HG03460 (cell line): ENCODE measurements around the gene SLC22A23.

ENCODE experiments used
- ATAC-seq: cut with Tn5 transposase; IDR thresholded peaks from one replicate; pipeline ENCODE4 v1.9.1; 2021; ENCODE audit not compliant: unreplicated experiment

The SLC22A23 gene

GRCh38 chr6:3423439-3424184 is 33.2 kb downstream of the SLC22A23 start:
- ATAC-seq: no peak

DNA sequence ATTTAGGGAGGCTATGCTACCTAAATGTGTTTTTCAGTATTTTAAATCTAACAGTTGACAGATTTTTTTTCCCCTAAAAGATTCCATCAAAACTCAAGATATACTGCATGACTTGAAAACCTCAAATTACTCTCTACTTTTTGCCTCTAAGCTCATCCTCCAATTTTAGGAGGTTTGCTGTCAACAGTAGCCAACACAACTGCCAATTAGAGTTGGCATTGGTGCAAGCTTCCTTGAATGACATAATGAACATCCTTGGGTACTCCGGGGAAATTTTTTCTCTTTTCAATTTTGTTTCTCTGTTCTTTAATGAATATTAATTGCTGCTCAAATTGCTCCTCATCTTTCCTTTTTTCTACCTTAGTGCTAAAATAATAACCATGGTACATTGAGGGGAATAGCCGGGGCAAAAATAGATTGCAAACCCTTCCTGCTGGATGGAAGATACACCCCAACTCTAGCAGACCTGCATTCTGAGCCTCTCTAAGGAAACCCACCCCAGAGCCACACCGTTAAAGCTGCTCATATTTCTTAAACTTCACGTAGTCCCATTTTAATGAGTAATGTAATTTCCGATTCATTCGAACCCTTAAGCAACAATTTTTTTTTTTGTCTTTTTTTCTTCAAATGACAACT is 34.3 kb downstream of the SLC22A23 start:
- ATAC-seq: no peak

GRCh38 chr6:3421791-3422434 is 34.9 kb downstream of the SLC22A23 start:
- no peak for ATAC-seq

GRCh38 chr6:3421143-3421542 is 35.7 kb downstream of the SLC22A23 start:
- ATAC-seq: no peak

GRCh38 chr6:3419624-3420272 is 37.1 kb downstream of the SLC22A23 start:
- ATAC-seq: no peak

- ATAC-seq: no peak
These were observed 38.3 kb downstream of the SLC22A23 start for GRCh38 chr6:3418496-3419060.

GRCh38 chr6:3417473-3417872 is 39.4 kb downstream of the SLC22A23 start:
- no peak for ATAC-seq

- ATAC-seq: no peak
These were observed 41.4 kb downstream of the SLC22A23 start for GRCh38 chr6:3415490-3415889.

DNA sequence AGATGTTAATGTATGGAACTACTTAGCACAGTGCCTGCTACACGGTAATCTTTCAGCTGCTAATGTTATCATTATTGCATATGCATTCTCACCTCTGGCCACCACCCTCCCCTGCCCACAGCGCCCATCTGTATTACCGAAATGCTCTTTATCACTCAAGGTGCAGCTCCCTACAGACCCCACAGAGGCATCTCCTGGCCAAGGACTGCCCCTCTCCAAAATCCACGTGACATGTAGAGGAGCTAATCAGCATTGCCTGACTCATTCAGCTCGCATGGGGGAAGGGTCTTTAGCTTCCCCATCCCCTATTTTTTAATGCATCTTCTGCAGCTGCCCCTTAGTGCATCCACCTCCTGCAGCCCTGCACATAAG is 41.8 kb downstream of the SLC22A23 start:
- ATAC-seq: no peak

- ATAC-seq: no peak
These were observed 42.3 kb downstream of the SLC22A23 start for GRCh38 chr6:3414327-3415081.

- no peak for ATAC-seq
These were observed 43.3 kb downstream of the SLC22A23 start for GRCh38 chr6:3413592-3413991.

GRCh38 chr6:3412779-3413500 is 43.9 kb downstream of the SLC22A23 start:
- no peak for ATAC-seq

DNA sequence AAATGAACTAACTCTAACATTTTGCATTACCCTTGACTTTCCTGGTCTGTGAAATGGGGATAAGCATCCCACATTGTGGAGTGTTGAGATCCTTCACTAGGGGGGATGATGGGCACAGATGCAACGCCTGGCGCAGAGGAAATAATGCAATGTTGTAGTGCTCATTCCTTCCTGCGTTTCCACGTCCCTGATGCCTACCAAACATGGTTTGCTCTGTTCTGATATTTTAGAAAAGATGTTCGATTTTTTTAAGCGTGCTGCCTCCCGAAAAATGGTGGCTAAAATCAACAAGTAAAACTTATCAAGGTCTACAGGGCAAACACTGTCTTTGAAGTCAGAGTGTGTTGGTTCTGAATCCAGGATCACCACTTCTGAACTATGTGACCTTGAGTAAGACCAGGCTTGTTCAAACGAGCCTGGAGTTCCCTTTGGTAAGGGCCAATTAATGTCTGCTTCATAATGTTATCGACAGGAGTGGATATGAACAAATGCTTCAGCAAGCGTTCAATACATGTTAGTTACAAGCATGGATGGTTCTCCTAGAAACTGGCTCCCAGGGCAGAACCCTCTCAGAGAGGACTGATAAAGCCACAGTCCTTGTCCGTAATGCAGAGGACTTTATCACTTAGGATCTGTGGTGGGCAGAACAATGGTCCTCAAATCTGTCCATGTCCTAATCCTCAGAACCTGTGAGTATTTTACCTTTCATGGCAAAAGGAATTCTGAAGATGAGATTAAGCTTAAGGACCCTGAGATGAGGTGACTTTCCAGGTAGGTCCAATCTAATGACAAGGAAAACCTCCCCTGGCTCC is 44.7 kb downstream of the SLC22A23 start:
- no peak for ATAC-seq

DNA sequence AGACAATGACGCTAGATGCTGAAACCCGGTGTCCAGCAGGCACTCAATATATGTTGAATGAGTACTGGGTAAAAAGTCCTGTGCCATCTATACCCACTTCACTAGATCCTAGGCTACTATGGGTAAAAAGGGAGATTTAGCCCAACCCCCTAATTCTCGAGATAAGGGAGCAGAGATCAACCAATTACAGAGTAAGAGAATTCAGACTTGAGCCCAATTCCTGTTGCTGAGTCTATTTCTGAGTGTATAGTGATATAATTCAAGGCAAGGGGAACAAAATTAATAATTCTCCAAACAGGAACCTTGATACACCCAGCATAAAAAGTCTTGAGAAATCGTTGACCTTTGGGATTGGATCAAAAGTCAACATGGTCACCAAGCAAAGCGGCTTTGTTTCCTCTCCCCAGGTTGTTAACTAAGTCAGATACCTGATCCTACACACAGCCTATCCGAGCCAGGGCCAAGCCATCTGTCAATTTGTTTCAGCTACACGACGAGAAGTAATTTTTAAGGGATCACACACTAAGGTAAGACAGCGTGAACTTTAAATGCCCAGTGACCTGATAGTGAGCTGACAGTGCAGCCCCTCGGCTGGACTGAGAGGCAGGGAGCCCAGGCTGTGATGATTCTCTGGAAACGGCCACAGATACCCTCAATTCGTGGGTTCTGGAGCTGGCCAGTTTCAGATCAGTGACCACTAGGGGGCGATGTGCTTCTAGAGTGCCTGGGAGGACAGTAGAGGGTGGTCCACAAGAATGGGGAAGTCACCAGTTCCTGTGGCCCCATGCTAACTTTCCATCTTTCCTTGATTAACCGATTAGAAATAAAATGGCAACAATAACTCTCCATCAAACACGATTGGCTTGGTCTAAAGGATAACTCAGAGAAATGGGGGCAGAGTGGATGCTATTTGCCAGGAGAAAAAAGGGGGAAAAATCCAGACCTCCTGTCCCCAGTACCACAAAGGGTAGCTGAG is 46.2 kb downstream of the SLC22A23 start:
- no peak for ATAC-seq

GRCh38 chr6:3409699-3410384 is 47.0 kb downstream of the SLC22A23 start:
- ATAC-seq: no peak

GRCh38 chr6:3408665-3409064 is 48.2 kb downstream of the SLC22A23 start:
- no peak for ATAC-seq

DNA sequence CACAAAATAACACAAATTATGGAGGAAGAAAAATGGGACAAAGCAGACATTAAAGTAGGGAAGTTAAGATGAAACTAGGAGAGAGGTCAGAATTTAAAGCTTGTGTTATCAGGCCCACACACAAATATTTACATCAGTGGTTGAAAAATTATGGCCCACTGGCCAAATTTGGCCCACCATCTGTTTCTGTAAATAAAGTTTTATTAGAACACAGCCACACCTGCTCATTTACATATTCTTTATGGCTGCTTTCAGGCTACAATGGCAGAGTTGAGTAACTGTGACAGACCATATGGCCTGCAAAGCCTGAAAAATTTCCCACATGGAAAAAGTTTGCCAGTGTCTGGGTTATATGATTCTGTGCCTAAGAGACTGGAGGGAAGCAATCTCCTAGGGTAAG is 49.0 kb downstream of the SLC22A23 start:
- ATAC-seq: no peak
